ENCODE data around the gene GLOD4.
"Not testable (repeated sequence)": the region's sequence is repeated elsewhere in the genome, so short reads cannot be mapped to it uniquely, and the experiment has no call there.

GLOD4 gene

DNA sequence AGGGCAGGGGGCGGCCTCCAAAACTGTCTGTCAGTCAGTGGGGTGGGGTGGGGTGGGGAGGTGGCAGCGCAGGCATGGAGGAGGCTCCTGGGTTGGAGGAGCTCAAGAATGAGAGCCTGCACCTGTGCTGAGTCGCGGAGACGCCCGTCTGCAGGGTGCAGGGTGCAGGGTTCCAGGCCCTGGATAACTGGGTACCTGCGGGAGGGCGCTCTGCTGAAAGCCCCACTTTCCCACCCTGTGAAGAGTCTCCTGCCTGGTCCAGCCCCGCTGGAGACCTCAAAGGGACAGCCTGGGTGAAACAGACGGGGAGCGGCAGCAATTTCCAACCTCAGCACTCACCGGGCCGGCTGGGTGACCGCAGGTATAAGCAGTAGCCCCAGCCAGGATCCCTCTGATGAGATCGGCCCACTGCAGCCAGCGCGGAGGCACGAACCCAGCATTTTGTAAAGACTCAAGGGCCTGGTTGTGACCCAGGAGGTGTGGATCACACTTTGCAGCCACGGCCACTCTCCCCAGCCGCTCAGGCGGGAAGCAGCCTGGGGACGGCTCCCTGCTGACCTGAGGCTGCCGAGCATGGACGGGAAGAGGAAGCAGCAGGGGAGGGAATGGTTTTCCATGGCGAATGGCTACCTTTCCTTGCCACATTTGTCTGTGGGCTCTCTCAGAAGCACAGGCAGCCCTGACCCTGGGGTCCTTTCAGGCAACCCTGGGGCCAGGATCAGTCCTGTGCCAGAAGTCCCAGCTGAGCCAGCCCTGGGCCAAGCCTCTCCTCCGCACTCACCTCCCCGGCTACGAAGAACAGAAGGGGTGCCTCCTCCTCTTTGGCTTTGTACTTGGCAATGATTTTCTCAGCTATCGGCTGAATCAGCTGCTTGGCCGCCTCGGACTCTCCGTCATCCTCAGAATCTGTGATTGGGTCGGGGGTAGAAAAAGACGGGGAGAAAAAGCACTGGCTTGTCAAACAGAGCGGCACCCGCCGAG is 21.1 kb upstream of the GLOD4 start:
- in situ Hi-C loops (cut with MboI; ENCODE audit: low sequenced_read_pairs) = no loop called here

DNA sequence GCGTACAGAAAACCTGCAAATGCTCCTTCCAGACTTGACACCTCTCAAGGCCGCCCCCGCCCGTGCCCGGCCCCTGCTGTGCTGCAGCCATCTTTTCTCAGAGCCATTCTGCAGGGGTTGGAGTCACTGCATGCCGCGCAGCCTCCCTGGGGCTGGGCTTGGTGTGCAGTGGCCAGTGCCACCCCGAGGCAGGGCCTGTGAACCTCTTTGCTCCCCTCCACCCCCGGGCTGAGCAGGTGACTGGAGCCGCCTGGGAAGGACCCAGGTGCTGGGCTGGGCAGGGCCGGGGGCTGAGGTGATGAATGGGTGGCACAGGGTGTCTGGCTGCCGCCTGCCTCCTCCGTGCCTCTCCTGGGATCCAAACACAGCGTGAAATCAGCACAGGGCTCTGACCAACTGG is 20.4 kb upstream of the GLOD4 start:
- in situ Hi-C loops (cut with MboI; ENCODE audit: low sequenced_read_pairs) = no loop called here

DNA sequence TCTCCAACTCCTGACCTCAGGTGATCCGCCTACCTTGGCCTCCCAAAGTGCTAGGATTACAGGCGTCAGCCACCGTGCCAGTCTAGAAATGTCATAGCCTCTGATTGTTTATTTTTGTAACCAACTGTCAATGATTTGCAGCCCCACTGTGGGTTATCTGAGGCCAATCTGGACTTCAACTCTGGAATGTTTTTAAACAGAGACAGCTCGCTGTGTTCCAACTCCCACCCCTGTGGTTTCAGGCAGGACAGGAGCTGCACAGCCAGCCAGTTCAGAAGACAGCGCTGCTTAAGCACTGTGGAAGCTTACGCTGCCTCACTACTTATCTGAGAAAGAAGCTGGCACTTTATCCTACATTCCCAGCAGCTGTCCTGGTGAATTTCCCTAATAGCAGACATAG is 19.6 kb upstream of the GLOD4 start:
- in situ Hi-C loops (cut with MboI; ENCODE audit: low sequenced_read_pairs) = no loop called here

DNA sequence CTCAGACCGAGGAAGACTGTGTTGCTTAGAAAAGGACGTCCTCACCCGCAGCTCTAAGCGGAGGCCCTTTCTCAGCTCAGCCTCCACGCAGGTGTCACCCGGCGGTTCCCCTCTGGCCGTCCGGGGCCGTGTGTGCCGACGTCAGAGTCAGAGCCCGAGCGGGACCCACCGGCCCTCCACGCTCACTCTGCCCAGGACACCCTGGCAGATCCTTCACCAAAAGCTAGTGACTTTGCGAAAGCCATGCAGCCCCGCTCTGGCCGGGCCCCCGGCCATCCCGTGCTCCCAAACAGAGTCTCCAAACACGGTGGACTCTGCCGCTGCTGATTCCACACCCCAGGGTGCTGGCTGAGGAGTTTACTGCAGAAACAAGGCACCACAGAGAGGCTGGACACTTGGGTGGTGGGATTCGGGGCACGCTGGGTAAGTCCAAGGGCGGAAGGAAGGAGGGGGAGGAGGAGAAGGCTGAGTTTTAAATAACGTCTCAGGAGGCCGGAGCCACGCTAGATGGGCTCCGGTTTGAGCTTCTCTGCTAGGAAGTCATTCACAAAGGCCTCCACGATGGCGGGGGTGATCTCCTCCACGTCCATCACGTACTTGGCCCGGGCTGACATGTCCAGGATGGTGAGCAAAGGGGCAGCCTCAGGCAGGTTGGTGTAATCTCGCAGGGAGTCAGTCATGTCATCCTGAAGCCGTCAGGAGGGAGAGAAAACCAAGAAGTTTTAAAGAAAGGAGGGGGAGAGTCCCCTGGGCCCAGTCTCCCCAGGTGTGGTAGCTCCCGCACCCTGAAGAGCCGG is 18.6 kb upstream of the GLOD4 start:
- in situ Hi-C loops (cut with MboI; ENCODE audit: low sequenced_read_pairs) = no loop called here

DNA sequence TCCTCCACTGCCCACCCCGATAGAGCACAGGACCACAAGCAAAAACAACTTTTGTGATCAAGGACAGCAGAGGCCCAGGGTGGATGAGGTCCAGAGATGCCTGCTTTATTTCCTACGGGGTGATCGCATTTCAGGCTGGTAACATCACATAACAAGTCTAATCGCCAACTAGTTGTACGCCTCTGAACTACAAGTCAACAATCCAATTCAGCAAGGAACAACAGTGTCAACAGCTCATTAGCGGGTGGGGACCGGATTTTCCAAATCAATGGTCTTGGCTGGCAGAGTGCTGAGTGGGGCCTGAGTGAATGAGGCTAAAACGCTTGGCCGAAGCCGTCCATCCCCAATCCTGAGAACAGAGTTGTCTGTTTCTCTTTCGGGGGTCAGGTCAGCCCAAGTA is 17.2 kb upstream of the GLOD4 start:
- in situ Hi-C loops (cut with MboI; ENCODE audit: low sequenced_read_pairs) = no loop called here

DNA sequence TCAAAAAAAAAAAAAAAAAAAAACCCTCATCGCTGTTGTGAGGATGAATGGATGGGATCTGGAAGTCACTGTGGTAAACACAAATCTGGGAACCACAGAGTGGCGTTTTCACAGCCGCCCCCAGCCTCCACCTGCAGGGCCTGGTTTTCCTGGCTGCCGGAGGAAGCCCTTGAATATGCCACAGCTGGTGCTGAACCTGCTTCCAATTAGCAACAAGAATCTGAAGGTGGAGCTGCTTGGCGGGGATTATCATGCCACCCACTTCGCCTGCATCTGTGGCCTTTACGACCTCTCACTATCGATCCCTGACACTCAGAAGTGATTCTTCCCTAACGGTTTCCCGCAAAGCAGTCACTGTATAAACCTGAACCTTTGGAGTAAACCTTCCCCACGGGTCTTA is 16.2 kb upstream of the GLOD4 start:
- in situ Hi-C loops (cut with MboI; ENCODE audit: low sequenced_read_pairs) = no loop called here

DNA sequence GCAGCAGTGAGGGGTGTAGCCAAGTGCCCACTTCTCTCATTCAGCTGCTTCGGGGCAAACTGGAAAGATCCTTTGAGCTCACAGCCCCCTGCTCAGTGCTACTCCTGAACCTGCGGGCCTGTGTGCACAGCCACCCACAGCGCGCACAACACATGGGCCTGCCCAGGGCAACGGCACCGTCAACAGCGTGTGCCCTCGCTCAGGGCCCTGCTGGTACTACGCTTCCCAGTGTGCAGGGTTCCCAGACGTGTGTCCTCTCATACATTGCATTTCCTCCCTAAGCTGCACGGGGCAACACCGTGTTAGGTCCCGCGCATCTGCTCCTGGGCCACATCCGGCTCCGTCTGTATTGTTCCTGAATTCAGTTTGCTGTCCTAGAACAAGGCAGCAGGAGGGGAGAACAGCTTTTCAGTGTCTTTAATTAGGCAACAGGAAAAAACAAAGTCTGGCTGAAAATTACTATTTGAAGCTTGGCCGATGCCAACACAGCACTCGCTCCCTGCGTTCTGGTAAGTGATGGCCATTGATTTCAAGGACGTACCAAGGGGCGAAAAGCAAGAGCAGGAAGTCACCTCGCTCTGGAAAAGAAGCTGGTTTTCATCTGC is 15.3 kb upstream of the GLOD4 start:
- in situ Hi-C loops (cut with MboI; ENCODE audit: low sequenced_read_pairs) = no loop called here

DNA sequence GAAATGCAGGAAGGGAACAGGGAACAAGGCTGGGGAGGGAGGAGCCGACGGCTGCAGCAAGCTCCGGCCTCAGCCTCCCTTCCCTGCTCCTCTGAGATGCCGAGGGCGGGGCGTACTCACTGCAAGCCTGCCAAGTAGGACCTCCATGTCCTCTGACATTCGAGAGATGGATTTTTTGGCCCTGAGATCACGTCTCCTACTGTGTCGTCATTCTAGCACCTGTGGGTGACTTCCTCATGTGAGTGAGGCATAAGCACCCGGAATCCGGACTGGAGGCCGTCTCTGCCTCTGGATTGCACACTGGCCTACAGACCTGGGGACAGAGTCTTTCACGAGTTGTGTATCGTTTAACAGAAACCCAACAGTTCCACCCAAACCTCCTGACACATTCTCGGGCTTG is 14.5 kb upstream of the GLOD4 start:
- in situ Hi-C loops (cut with MboI; ENCODE audit: low sequenced_read_pairs) = no loop called here

DNA sequence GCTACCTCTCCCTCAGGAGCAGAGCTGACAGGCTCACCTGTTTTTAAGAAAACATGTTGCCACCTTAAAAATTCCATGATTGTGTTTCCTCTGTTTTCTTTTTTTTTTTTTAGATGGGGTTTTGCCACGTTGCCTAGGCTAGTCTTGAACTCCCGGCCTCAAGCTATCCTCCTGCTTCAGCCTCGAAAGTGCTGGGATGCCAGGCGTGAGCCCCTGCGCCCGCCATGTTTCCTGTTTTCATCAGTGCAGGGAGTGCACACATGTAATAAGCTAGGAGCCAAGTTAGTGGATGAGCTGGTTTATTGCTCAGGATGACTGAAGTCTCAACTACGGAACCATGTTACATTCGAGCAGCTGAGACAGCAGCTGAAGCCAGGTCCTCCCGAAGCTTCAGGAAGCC is 13.6 kb upstream of the GLOD4 start:
- in situ Hi-C loops (cut with MboI; ENCODE audit: low sequenced_read_pairs) = no loop called here

DNA sequence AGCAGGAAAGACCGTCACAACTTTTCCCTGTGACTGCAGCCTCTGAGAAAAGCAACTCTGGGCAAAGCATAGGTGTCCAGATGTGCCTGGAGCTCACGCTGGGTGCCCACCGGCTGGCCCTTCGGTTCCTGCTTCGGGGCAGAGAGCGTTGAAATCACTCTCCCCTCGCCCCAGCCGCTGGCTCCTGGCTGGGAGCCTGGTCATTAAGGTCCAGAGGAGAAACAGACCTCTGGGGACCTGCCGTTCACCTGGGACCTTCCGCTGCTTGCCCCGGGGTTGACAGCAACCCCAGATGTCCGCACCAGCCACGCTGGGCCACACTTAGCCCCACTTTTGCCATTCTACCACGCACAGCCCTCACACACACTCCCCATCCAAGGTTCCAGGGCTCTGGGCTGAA is 13.2 kb upstream of the GLOD4 start:
- in situ Hi-C loops (cut with MboI; ENCODE audit: low sequenced_read_pairs) = no loop called here

DNA sequence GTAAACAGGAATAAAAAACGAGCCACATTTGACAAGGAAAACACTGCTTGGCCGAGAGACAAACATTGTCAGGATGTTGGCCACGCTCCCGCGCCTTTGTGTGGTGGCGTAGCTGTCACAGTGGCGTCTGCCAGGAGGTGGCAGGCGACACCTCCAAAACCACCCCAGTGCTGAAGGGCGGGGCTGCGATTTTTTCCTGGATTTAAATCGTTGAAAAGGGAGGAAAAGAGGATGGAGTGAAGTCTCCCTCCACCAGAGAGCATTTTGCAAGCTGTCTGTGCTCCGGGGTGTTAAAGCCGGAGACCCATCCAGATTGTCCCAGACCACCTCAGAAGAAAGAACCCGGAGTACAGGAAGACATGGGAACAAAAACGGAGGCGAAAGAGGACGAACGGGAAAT is 12.8 kb upstream of the GLOD4 start:
- in situ Hi-C loops (cut with MboI; ENCODE audit: low sequenced_read_pairs) = no loop called here

DNA sequence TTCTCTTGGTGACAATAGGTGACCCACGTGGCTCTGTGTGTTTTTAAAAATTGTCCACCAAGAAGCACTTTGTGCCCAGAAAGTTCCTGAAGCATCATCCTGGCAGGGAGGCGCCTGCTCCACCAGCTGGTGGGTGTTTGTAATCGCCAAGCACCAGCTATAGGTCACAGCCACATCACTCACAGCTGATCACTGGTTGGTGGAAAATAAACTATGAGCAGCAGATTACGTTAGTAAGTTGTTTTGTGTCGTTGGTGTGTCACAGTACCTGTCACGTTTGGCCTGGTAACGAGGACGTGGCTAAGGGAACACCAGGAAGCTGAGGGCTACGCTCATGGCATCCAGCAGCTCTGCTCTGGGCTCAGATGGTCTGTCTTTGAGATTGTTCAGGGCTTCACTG is 10.2 kb upstream of the GLOD4 start:
- in situ Hi-C loops (cut with MboI; ENCODE audit: low sequenced_read_pairs) = no loop called here

DNA sequence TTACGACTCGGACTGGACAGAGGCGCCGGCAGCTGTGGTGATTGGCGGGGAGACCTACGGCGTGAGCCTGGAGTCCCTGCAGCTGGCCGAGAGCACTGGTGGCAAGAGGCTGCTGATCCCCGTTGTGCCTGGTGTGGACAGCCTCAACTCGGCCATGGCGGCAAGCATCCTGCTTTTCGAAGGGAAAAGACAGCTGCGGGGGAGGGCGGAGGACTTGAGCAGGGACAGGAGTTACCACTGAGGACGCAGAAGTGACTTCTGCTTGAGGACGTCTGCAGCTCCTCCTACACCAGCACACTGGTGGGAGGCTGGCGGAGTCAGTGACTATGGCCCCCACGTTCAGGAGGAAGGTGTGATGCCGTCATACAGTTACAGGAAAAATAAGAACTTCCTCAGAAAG is 9.7 kb upstream of the GLOD4 start:
- in situ Hi-C loops (cut with MboI; ENCODE audit: low sequenced_read_pairs) = no loop called here

DNA sequence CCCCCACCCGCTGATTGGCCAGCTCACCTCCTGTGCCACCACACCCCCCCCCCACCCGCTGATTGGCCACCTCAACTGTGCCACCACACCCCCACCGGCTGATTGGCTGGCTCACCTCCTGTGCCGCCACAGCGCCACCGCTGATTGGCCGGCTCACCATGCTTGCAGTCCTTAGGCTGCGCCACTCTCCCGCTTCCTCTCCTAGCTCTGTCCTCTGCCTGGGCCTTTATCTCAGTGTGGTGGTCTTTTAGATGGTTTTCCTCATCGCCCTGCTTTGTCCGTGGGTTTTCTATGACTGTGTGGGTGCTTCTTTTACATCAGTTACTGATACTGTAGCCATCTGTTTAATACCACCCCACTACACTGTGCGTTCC is 8.8 kb upstream of the GLOD4 start:
- in situ Hi-C loops (cut with MboI; ENCODE audit: low sequenced_read_pairs) = not testable (repeated sequence)

DNA sequence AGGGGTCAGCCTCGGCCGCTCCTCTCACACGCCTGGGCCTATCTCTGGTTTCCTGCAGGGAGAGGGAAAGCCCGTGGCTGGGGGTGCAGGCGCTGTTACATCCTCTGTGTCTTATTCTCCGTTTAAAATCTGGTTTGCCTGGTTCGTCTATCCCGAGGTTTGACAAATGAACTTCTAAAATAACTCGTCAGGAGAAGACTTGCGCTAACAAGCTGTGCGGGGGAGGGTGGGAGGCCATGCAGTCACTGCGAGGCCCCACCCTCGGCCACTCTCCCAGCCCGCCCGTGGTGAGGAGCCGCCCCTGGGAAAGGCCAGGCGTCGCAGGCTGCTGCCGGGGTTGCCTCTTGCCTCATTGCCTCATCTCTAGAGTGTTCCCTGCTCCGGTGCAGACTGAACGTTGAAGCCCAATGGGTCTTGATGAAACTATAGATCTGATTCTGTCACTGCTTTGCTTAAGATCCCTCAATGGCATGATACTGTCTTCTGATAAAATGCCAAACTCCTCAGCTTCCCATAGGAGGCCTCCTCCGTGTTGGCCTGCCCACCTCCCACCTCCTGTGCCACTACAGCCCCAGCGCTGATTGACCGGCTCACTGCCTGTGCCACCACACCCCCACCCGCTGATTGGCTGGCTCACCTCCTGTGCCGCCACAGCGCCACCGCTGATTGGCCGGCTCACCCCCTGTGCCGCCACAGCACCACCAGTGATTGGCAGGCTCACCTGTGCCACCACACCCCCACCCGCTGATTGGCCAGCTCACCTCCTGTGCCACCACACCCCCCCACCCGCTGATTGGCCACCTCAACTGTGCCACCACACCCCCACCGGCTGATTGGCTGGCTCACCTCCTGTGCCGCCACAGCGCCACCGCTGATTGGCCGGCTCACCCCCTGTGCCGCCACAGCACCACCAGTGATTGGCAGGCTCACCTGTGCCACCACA is 8.1 kb upstream of the GLOD4 start:
- in situ Hi-C loops (cut with MboI; ENCODE audit: low sequenced_read_pairs) = not testable (repeated sequence)

DNA sequence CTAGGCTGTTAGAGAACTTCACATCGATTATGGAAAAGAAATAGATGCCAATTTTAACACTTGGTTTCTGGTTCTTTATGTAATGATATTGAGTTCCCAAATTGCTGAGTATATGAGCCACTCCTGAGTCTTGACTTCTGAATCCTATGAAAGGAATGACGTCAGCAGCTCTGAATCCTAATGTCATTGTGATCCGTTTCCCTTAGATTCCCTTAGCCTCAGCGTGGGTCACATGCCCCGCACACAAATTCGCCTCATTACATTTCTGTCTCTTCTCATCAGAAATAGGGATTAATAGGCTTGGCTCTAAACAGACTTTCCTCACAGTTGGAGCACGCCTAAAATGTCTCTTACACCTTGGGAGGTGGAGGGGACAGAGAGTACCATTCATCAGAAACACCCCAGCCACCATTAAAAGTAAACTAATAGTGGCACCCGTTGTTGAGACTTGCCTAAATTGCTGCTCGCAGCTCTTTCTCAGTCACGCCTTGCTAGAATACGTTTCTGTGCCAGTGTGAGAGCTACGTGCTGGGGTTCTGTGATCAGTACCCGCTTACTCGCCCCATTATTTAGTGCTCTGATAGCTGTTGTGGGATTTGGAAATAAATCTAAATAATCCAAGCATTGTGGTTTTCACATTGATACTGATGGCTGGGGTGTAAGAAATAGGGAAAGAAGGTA is 7.2 kb upstream of the GLOD4 start:
- in situ Hi-C loops (cut with MboI; ENCODE audit: low sequenced_read_pairs) = no loop called here

DNA sequence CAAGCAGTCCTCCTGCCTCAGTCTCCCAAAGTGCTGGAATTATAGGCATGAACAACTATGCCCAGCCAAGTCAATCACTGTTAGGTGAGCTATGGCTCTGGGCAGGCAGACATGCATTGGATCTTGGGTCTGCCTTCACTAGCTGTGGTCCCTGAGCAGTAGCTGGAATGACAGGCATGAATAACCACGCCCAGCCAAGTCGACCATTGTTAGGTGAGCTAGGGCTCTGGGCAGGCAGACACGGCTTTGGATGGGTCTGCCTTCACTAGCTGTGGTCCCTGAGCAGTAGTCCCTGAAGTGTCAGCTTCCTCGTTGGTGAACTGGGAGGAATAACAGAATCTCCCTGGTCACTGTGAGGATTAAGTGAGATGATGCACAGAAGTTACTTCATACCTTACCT is 6.5 kb upstream of the GLOD4 start:
- in situ Hi-C loops (cut with MboI; ENCODE audit: low sequenced_read_pairs) = no loop called here

DNA sequence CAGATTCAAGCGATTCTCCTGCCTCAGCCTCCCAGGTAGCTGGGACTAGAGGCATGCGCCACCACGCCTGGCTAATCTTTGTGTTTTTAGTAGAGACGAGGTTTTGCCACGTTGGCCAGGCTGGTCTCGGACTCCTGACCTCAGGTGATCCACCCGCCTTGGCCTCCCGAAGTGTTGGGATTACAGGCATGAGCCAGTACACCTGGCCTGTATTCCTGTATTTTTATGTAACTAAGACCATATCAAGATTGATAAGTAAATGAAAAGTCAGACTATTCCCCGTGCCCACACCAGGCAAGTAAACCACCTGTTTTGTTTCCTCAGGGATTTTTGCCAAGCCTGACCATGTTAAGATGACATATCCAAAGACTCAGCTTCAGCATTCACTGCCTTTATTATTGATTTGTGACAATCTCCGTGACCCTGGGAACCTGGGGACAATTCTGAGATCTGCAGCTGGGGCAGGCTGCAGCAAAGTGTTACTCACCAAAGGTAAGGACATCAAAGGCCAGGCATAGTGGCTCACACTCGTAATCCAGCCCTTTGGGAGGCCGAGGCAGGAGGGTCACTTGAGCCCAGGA is 5.7 kb upstream of the GLOD4 start:
- in situ Hi-C loops (cut with MboI; ENCODE audit: low sequenced_read_pairs) = no loop called here

DNA sequence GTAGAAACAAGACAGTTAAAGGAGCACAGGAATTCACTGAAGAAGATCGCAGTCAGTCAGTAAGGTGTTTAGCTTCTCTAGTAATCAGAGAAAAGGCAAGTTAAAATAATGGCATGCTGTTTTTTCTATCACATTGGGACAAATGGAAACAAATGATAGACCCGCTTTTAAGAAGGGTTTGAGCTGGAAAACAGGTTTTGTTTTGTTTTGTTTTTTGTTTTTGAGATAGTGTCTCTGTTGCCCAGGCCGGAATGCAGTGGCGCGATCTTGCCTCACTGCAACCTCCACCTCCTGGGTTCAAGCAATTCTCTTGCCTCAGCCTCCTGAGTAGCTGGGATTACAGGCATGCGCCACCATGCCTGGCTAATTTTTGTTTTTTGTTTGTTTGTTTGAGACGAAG is 3.8 kb upstream of the GLOD4 start:
- in situ Hi-C loops (cut with MboI; ENCODE audit: low sequenced_read_pairs) = not testable (repeated sequence)

DNA sequence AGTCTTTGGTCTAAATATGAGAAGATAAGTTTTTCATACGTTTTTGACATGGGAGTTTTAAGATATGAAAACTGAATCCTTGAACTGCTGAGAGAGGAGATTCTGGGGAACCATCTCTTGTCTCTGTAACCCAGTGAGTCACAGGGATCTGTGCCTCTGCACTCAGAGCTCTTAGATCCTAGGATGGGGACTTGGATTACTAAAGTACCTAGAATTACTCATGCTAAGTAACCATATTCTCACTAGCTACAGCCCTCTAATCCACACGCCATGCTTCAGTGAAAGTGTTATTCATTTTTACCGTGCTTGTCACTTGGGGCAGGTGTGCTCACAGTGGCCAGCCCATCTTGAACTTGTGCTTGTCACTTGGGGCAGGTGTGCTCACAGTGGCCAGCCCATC is 2.1 kb upstream of the GLOD4 start:
- in situ Hi-C loops (cut with MboI; ENCODE audit: low sequenced_read_pairs) = no loop called here

Data from HL-60/S4 (cell line).